ENCODE data around the gene LAMC3. TPM values are rescaled to one million over a fixed set of nuclear protein-coding genes. Genes with fewer than 3 reads are reported as not detected.

The LAMC3 gene
- total RNA-seq, 2 experiments from 2014 or later: 0.66 to 1.7 TPM

- no peak for ATAC-seq (ENCODE audit: poor library complexity)
- ChIA-PET POLR2A (no interaction called here), CTCF (no interaction called here)
Observed at GRCh38 chr9:130985606-130986162, 23.3 kb upstream of the LAMC3 start.

GRCh38 chr9:130986356-130986965 is 22.5 kb upstream of the LAMC3 start:
- Histone ChIP-seq H3K27me3 (ENCODE audit: control insufficient read depth in 1 of 2, insufficient read depth in 2 of 2, low read length in 2 of 2) (no peaks in the 10 kb centered on the region), H3K36me3 (ENCODE audit: insufficient read depth, low read length) (no peaks in the 10 kb centered on the region), H3K27ac (ENCODE audit: low read depth in 1 of 2, low read length in 2 of 2) (no peak overlapping the region), H3K4me1 (ENCODE audit: insufficient read depth, low read length) (no peaks in the 10 kb centered on the region), H3K9me3 (ENCODE audit: control insufficient read depth in 1 of 2, insufficient read depth in 1 of 2, low read length in 2 of 2) (peaks cover 0 to 7% of the 10 kb centered on the region in 2 experiments), H3K4me3 (ENCODE audit: low read length) (no peak overlapping the region)
- H3K4me3 Mint-ChIP-seq: no peak overlapping the region
- H3K9me3 Mint-ChIP-seq: no peaks in the 10 kb centered on the region
- CTCF ChIA-PET: no interaction called here
- H3K27me3 Mint-ChIP-seq: no peaks in the 10 kb centered on the region
- no peaks in the 10 kb centered on the region for H3K4me1 Mint-ChIP-seq (ENCODE audit: low read depth)
- intact Hi-C loops (cut with DNase I, micrococcal nuclease): no loop called here
- no peak for TF ChIP-seq CTCF (IDR thresholded peaks at IDR 0.05)
- H3K27ac Mint-ChIP-seq: no peak overlapping the region
- POLR2A ChIA-PET: no interaction called here
- no peaks in the 10 kb centered on the region for H3K36me3 Mint-ChIP-seq (ENCODE audit: low read depth)
- no peak for DNase-seq
- ATAC-seq (ENCODE audit: poor library complexity): no peak

More at GRCh38 chr9:130985606-130986162, 23.3 kb upstream of the LAMC3 start:
- DNase-seq: no peak
- H3K4me1 Mint-ChIP-seq (ENCODE audit: low read depth): no peaks in the 10 kb centered on the region
- peaks cover 0 to 7% of the 10 kb centered on the region in 2 experiments for H3K9me3 ChIP-seq (ENCODE audit: control insufficient read depth in 1 of 2, insufficient read depth in 1 of 2, low read length in 2 of 2)
- no peaks in the 10 kb centered on the region for H3K36me3 Mint-ChIP-seq (ENCODE audit: low read depth)
- intact Hi-C loops (cut with DNase I, micrococcal nuclease): no loop called here
- H3K27me3 ChIP-seq (ENCODE audit: control insufficient read depth in 1 of 2, insufficient read depth in 2 of 2, low read length in 2 of 2): no peaks in the 10 kb centered on the region
- H3K4me1 ChIP-seq (ENCODE audit: insufficient read depth, low read length): no peaks in the 10 kb centered on the region
- H3K27me3 Mint-ChIP-seq: no peaks in the 10 kb centered on the region
- no peak overlapping the region for H3K4me3 ChIP-seq (ENCODE audit: low read length)
- no peak overlapping the region for H3K27ac Mint-ChIP-seq
- no peaks in the 10 kb centered on the region for H3K36me3 ChIP-seq (ENCODE audit: insufficient read depth, low read length)
- no peaks in the 10 kb centered on the region for H3K9me3 Mint-ChIP-seq
- no peak overlapping the region for H3K4me3 Mint-ChIP-seq
- no peak for TF ChIP-seq CTCF (IDR thresholded peaks at IDR 0.05)
- no peak overlapping the region for H3K27ac ChIP-seq (ENCODE audit: low read depth in 1 of 2, low read length in 2 of 2)

GRCh38 chr9:130987054-130987453 is 21.9 kb upstream of the LAMC3 start:
- H3K4me3 Mint-ChIP-seq: no peak overlapping the region
- peaks cover 0 to 7% of the 10 kb centered on the region in 2 experiments for H3K9me3 ChIP-seq (ENCODE audit: control insufficient read depth in 1 of 2, insufficient read depth in 1 of 2, low read length in 2 of 2)
- no peak overlapping the region for H3K27ac ChIP-seq (ENCODE audit: low read depth in 1 of 2, low read length in 2 of 2)
- intact Hi-C loops (cut with DNase I, micrococcal nuclease): no loop called here
- ATAC-seq (ENCODE audit: poor library complexity): no peak
- no peak overlapping the region for H3K27ac Mint-ChIP-seq
- no peaks in the 10 kb centered on the region for H3K27me3 ChIP-seq (ENCODE audit: control insufficient read depth in 1 of 2, insufficient read depth in 2 of 2, low read length in 2 of 2)
- H3K9me3 Mint-ChIP-seq: no peaks in the 10 kb centered on the region
- no peak overlapping the region for H3K4me3 ChIP-seq (ENCODE audit: low read length)
- H3K27me3 Mint-ChIP-seq: no peaks in the 10 kb centered on the region
- TF ChIP-seq CTCF (IDR thresholded peaks at IDR 0.05): no peak
- H3K4me1 Mint-ChIP-seq (ENCODE audit: low read depth): no peaks in the 10 kb centered on the region
- H3K36me3 ChIP-seq (ENCODE audit: insufficient read depth, low read length): no peaks in the 10 kb centered on the region
- no peak for DNase-seq
- H3K4me1 ChIP-seq (ENCODE audit: insufficient read depth, low read length): no peaks in the 10 kb centered on the region
- H3K36me3 Mint-ChIP-seq (ENCODE audit: low read depth): no peaks in the 10 kb centered on the region
- ChIA-PET CTCF (no interaction called here), POLR2A (no interaction called here)
